Kidney epithelial cell (primary cell): ENCODE measurements around the gene KRTAP20-3. TPM values are rescaled to one million over a fixed set of nuclear protein-coding genes. Genes with fewer than 3 reads are reported as not detected.

Experiments
- DNase-seq: peaks from one replicate; pipeline ENCODE4 v3.0.0-alpha.2; 2010; ENCODE audit warnings: low read depth
- H3K27me3 ChIP-seq: 2 replicates; pipeline ENCODE4 v1.6.0; 2011; ENCODE audit warnings: low read length; ENCODE audit not compliant: control insufficient read depth, insufficient read depth
- H3K36me3 ChIP-seq: 2 replicates; pipeline ENCODE4 v1.5.1; 2011; ENCODE audit warnings: low read length; ENCODE audit not compliant: control insufficient read depth, insufficient read depth
- H3K4me3 ChIP-seq: 2 replicates; pipeline ENCODE4 v1.5.1; 2011; ENCODE audit warnings: low read depth, mild to moderate bottlenecking, control low read depth, low read length
- total RNA-seq: library from RNA; depleted of rRNA; stranded (reverse); fragments of >200 nt; gene quantifications from 2 replicates; pipeline ENCODE4 v1.2.3, GENCODE V29; 2015
- TF ChIP-seq, protein P1 (sequence below): IDR thresholded peaks from 2 replicates; pipeline ENCODE4 v1.5.1; 2011; ENCODE audit warnings: mild to moderate bottlenecking, moderate library complexity, low read length, control low read depth, inconsistent platforms; ENCODE audit not compliant: insufficient read depth, poor library complexity, severe bottlenecking

The KRTAP20-3 gene
- total RNA-seq, 1 donor from 2014 or later, result not detected

DNA sequence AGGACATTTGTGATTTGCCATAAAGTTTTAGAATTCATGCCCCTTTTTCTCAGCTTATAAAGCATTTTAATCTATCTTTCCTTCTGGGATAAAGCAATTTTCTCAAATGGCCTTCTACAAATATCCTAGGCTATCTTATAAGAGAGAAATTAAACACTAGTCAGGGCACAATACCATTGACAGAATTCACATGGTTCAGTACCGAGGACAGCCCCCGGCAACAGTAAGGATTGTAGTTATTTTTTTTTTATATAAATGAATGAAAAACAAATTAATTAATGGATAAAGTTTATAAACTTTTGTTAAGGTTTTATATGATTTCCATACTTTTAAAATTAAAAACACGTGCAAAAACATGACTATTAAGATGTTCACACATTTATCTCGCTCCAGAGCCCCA, 14.6 kb upstream of the KRTAP20-3 start:
- TF ChIP-seq, protein P1, sequence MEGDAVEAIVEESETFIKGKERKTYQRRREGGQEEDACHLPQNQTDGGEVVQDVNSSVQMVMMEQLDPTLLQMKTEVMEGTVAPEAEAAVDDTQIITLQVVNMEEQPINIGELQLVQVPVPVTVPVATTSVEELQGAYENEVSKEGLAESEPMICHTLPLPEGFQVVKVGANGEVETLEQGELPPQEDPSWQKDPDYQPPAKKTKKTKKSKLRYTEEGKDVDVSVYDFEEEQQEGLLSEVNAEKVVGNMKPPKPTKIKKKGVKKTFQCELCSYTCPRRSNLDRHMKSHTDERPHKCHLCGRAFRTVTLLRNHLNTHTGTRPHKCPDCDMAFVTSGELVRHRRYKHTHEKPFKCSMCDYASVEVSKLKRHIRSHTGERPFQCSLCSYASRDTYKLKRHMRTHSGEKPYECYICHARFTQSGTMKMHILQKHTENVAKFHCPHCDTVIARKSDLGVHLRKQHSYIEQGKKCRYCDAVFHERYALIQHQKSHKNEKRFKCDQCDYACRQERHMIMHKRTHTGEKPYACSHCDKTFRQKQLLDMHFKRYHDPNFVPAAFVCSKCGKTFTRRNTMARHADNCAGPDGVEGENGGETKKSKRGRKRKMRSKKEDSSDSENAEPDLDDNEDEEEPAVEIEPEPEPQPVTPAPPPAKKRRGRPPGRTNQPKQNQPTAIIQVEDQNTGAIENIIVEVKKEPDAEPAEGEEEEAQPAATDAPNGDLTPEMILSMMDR, result no peak
- no peaks in the 10 kb centered on the region for H3K27me3 ChIP-seq
- no peaks in the 10 kb centered on the region for H3K36me3 ChIP-seq
- H3K4me3 ChIP-seq, result no peak overlapping the region
- no peak for DNase-seq

DNA sequence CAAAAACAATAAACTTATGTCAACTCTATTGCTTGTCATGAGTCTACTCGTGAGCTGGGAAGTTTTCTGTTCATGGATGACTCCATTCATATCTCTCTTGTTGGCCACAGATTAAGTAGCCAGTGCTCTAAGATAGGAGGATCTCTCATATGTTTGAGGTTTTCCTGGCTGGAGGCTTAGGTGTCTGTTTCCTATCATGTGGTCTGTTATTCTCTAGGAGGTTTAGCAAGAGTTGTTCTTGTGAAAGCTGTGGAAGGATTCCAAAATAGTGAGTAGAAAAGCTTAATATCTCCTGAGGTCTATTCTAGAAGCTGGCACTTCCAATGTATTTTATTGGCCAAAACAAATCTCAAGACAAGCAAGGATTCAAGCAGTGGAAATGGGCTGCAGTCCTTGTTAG, 13.5 kb upstream of the KRTAP20-3 start:
- Histone ChIP-seq H3K27me3 (no peaks in the 10 kb centered on the region), H3K4me3 (no peak overlapping the region), H3K36me3 (no peaks in the 10 kb centered on the region)
- TF ChIP-seq, protein P1, result no peak
- DNase-seq, result no peak

DNA sequence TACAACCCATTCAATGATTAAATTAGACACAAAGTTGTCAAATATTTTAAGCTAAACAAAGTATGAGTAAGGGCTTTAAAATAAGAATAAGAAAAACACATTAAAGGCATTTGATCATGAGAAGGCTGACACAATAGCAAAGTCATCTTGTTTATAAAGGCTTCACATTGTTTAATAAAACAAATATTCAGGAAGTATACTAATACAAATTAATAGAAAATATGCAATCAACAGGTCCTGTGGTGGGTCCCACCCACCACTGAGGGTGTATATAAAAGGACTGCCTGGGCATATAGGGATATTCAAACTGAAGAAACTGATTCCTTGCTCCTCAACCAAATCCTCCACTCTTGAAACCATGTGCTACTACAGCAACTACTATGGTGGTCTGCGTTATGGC, 7.8 kb upstream of the KRTAP20-3 start, which contains the start of gene KRTAP20-2:
Gene KRTAP20-2 (plus strand): TSS at position 301 of the 400 bp plus-strand sequence. CDS start 58 bp downstream, at position 359.
- H3K36me3 ChIP-seq, result no peaks in the 10 kb centered on the region
- DNase-seq, result no peak
- TF ChIP-seq, protein P1, result no peak
- no peaks in the 10 kb centered on the region for H3K27me3 ChIP-seq
- H3K4me3 ChIP-seq, result no peak within 1 kb of the TSS

DNA sequence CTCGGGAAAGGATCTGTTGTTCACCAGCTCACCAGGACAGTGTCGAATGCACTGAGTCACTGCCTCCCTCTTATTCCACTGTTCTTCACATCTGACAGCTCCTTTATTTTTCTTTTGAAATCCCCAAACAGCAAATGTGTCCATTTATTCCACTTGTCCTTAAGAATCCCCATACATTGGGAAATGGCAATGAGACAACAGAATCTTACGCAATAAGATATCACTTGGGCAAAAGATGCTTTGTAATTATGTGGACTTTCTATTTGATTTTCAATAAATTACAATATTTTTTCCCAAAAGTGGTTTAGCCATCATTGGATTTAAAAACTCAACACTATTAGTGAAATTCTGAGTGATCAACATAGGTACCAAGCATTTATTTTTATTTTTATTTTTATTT, 4.0 kb upstream of the KRTAP20-3 start:
- no peaks in the 10 kb centered on the region for H3K36me3 ChIP-seq
- DNase-seq, result no peak
- TF ChIP-seq, protein P1, result no peak
- no peaks in the 10 kb centered on the region for H3K27me3 ChIP-seq
- H3K4me3 ChIP-seq, result no peak overlapping the region

DNA sequence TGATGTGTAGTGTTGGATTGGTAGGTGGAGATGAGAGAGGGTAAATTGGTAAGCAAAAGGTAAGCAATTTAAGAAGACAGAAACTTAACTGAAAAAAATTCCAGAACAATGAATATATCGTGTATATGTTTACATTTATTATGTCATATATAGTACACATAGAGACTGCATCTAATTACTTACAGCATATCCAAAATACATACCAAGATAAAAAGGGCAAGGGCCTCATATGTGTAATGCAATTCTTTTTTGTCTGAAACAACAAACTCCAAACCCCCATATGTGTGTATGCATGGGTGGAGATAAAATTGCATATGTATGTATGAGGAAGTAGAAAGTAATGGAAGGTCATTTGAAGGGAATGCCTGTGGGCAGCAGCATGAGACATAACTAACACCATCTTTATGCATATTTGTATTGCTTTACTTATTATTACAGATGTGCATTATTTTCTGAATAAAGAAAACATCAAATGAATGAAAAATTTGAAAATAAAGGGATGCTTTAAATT, 4.3 kb downstream of the KRTAP20-3 start:
- Histone ChIP-seq H3K36me3 (no peaks in the 10 kb centered on the region), H3K27me3 (no peaks in the 10 kb centered on the region), H3K4me3 (no peak overlapping the region)
- DNase-seq, result no peak
- TF ChIP-seq, protein P1, result no peak

DNA sequence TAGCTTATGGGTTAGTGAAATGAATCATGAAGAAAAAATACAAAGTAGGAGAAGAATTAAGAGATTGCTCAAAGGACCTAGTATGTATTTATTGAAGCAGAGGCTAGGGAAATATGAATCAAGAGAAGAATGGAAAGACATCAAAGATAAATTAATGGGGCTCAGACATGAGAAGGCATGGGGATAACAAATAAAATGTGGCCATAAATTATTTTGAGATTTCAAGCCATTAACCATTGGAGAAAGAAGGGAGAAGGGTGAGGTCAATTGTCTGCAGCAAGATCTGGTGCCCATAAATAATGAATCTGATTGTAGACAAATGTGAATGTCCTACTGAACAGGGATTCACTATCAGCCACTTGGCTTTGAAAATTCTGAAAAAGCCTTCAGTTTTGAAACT, 10.2 kb downstream of the KRTAP20-3 start:
- DNase-seq, result no peak
- Histone ChIP-seq H3K36me3 (no peaks in the 10 kb centered on the region), H3K4me3 (no peak overlapping the region), H3K27me3 (no peaks in the 10 kb centered on the region)
- TF ChIP-seq, protein P1, result no peak
